Measurements from ENCODE around the gene ZNRF3.

ZNRF3 gene

GRCh38 chr22:29098296-29098695 is 214.9 kb downstream of the ZNRF3 start:
- DNase-seq, result no peak

DNA sequence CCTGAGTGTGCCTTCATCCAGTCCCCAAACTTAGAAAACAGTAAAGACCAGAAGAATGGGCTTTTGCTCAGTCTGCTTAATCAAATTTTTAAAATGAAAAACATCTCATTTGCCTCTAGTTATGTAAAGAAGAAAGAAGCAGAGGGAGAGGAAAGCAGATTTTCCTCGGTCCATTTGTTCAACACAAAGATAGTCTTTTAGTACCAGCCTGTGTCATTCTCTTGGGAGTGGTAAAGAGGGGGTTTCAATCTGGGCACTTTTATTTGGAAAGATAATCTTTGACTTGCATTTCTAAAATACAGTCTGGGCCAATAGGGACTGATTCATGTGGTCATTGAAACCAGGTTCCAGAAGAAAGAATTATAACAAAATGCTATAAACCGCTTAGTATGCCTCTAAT is 218.9 kb downstream of the ZNRF3 start:
- no peak for DNase-seq

GRCh38 chr22:29103121-29103520 is 219.7 kb downstream of the ZNRF3 start:
- no peak for DNase-seq

GRCh38 chr22:29105468-29105867 is 222.1 kb downstream of the ZNRF3 start:
- DNase-seq, result no peak

DNA sequence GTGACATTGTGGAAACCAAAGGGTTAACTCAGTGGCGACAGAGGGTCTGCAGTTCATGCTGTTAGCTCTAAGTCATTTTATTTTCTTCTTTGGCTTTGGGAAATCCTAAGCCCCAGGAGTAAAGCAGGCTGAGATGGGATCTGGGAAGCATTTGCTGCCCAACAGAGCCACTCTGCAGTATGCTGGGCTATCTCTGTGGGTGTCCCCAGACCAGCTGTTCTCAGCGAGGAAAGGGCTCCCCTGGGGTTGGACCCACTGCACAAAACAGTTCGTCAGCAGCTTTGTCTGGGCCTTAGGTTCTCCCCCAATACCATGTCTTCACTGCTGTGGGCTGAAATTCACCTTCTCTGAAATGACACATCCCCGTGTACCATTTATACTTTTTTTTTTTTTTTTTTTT is 223.5 kb downstream of the ZNRF3 start:
- DNase-seq, result no peak
